GM18502 (cell line): Measurements from ENCODE around the gene GSTM5.
"Not testable (repeated sequence)": the region's sequence is repeated elsewhere in the genome, so short reads cannot be mapped to it uniquely, and the experiment has no call there.

Source experiments
- ATAC-seq: cut with Tn5 transposase; IDR thresholded peaks from one replicate; pipeline ENCODE4 v1.9.1; 2021; ENCODE audit warnings: mild to moderate bottlenecking; ENCODE audit not compliant: unreplicated experiment, poor library complexity

GSTM5 gene

GRCh38 chr1:109726007-109726406 is 14.0 kb downstream of the GSTM5 start:
- no peak for ATAC-seq

- no peak for ATAC-seq
Measured at GRCh38 chr1:109726728-109727373, 14.8 kb downstream of the GSTM5 start.

- no peak for ATAC-seq
Measured at GRCh38 chr1:109728870-109729269, 16.8 kb downstream of the GSTM5 start.

GRCh38 chr1:109730666-109731065 is 18.6 kb downstream of the GSTM5 start:
- no peak for ATAC-seq

DNA sequence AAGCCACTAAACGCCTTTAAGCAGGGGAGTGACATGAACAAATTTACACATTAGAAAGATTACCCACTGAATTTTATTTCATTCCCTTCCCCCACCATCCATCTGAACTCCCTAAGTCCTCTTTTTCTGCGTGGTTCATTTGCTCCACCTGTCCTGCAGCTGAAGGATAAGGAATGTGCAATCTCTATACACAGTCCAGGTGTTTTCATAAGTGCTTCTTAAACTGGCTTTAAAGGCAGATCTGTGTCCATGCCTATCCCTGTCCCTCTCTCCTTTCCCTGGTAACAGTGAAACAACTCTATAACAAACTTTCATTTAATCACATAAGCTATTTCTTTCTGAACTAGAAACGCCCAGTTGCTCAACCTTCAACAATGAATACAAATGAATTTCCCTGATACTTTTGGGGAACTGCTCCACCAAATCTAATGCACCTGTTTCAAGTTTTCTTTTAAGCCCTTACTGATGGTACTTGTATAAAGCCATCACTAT is 20.4 kb downstream of the GSTM5 start:
- ATAC-seq, result no peak

- no peak for ATAC-seq
Measured at GRCh38 chr1:109733236-109733870, 21.3 kb downstream of the GSTM5 start.

- peak; percentile 95 for ATAC-seq
Measured at GRCh38 chr1:109739738-109740614, 27.9 kb downstream of the GSTM5 start.

- peak; percentile 17 for ATAC-seq
Measured at GRCh38 chr1:109740615-109741373, 28.7 kb downstream of the GSTM5 start, which contains the start of gene GSTM3. GSTM3 (minus strand) TSS chr1:109741038; CDS start chr1:109740287, 751 bp downstream.

- not testable (repeated sequence) for ATAC-seq
Measured at GRCh38 chr1:109748311-109748710, 36.3 kb downstream of the GSTM5 start.

DNA sequence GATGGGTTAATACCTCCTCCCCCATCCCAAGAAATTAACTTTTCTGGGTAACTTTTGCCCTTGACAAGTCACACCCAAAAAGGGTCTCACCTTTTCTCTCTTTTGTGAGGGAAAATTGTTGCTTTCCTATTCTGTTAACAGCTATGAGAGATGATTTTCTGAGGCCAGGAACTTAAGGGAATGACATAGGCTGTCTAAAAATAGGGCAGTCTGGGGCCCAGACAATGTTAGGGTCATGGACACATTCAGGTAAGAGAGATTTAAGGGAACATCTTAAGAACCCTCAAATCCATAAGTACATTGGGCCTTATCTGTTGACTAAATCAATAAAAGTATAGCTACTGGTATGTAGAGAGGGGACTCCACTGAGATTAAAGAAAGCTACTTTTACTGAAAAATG is 37.2 kb downstream of the GSTM5 start:
- no peak for ATAC-seq

- ATAC-seq, result no peak
Measured at GRCh38 chr1:109750241-109750882, 38.3 kb downstream of the GSTM5 start.

- no peak for ATAC-seq
Measured at GRCh38 chr1:109750920-109751319, 38.9 kb downstream of the GSTM5 start.

DNA sequence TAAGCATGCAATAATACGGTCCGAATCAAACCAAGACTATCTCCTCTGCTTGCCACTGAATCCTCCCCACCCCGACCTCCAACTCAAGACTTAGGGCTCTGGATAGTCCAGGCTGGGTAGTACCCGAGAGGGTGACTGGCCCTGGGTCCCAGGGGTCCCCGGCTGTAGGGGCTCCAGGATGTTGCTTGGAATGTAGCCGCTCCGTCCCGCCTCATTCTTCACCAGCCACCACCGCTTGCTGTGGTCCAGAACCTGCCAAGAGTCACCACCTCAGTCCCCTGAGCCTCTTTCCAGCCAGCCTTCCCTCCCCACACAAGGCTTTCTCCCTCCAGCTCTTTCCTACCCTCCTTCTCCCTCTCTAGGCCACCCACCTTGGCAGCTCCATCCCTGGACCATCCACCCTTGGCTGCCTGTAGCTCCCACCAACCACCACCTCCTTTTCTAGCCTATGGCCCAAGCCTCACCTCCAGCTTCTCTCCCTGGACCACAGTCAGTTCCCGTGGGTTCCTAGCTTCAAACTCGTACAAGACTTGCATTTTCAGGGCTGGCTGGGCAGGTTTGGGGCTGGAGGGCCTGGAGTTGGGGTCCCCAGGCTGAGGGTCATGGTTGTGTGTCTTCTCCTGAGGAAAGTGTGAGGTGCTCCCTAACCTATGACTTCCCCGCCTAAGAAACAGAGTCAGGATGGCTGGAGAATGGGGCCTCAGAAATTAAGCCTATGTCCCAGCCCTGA is 39.6 kb downstream of the GSTM5 start:
- no peak for ATAC-seq

DNA sequence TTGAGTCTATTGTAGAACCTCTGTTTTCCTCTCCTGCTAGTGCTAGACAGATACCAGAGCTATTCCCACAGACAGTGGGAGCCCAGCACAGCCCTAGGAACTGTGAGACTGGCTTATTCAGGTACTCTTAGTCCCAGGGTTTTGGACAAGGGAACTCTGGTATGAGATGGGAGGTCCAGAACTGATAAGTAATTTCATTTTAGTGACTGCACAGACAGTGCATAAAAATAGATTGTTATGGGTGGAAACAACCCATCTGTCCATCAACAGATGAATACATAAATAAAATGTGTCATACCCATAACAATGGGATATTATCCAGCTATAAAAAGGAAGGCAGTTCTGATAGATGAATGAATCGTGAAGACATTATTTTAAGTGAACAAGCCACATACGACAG is 42.7 kb downstream of the GSTM5 start:
- no peak for ATAC-seq

- ATAC-seq, result not testable (repeated sequence)
Measured at GRCh38 chr1:109756325-109756724, 44.3 kb downstream of the GSTM5 start.

- ATAC-seq, result no peak
Measured at GRCh38 chr1:109756848-109757521, 44.9 kb downstream of the GSTM5 start.

- ATAC-seq, result no peak
Measured at GRCh38 chr1:109757936-109758786, 46.1 kb downstream of the GSTM5 start.
